NCI-H2196 (cell line): Measurements from ENCODE around the gene SBF2.
"Not testable (repeated sequence)": the region's sequence is repeated elsewhere in the genome, so short reads cannot be mapped to it uniquely, and the experiment has no call there.

Experiments
- DNase-seq: peaks from one replicate; lab custom pipeline; 2025; ENCODE audit not compliant: unreplicated experiment; lab: John Stamatoyannopoulos, UW

SBF2 gene

GRCh38 chr11:9905960-9906791 lies 387.8 kb downstream of the SBF2 start:
- no peak for DNase-seq

GRCh38 chr11:9905501-9905951 lies 388.5 kb downstream of the SBF2 start:
- DNase-seq = no peak

- DNase-seq = no peak
Observed at GRCh38 chr11:9903579-9903978, 390.4 kb downstream of the SBF2 start.

- DNase-seq = no peak
Observed at GRCh38 chr11:9901943-9902342, 392.1 kb downstream of the SBF2 start.

GRCh38 chr11:9900253-9900652 lies 393.8 kb downstream of the SBF2 start:
- not testable (repeated sequence) for DNase-seq

GRCh38 chr11:9899676-9900075 lies 394.3 kb downstream of the SBF2 start:
- no peak for DNase-seq

- DNase-seq = no peak
Observed at GRCh38 chr11:9896902-9897301, 397.1 kb downstream of the SBF2 start.

- no peak for DNase-seq
Observed at GRCh38 chr11:9895006-9895405, 399.0 kb downstream of the SBF2 start.

GRCh38 chr11:9893474-9893873 lies 400.5 kb downstream of the SBF2 start:
- DNase-seq = no peak

GRCh38 chr11:9888938-9889337 lies 405.1 kb downstream of the SBF2 start:
- DNase-seq = no peak

- DNase-seq = no peak
Observed at GRCh38 chr11:9887472-9887871, 406.5 kb downstream of the SBF2 start.

- no peak for DNase-seq
Observed at GRCh38 chr11:9886595-9886994, 407.4 kb downstream of the SBF2 start.

GRCh38 chr11:9884601-9885000 lies 409.4 kb downstream of the SBF2 start:
- DNase-seq = no peak

GRCh38 chr11:9880657-9881056 lies 413.4 kb downstream of the SBF2 start:
- DNase-seq = no peak

- DNase-seq = no peak
Observed at GRCh38 chr11:9878936-9879335, 415.1 kb downstream of the SBF2 start.

- DNase-seq = no peak
Observed at GRCh38 chr11:9876331-9876730, 417.7 kb downstream of the SBF2 start.

GRCh38 chr11:9875862-9876261 lies 418.2 kb downstream of the SBF2 start:
- DNase-seq = no peak

GRCh38 chr11:9875399-9875798 lies 418.6 kb downstream of the SBF2 start:
- DNase-seq = no peak

GRCh38 chr11:9874466-9874865 lies 419.6 kb downstream of the SBF2 start:
- DNase-seq = no peak

- DNase-seq = peak; percentile 72
Observed at GRCh38 chr11:9868641-9869040, 425.4 kb downstream of the SBF2 start.

GRCh38 chr11:9862981-9863380 lies 431.0 kb downstream of the SBF2 start:
- DNase-seq = no peak

- DNase-seq = peak; percentile 63
Observed at GRCh38 chr11:9861860-9862725, 431.9 kb downstream of the SBF2 start.
